GM12878 (cell line): ENCODE data around the gene SLC38A7. TPM values are rescaled to one million over a fixed set of nuclear protein-coding genes. Genes with fewer than 3 reads are reported as not detected.

Experiments used
- CEBPZ ChIP-seq: fragments of 150-350 bp; IDR thresholded peaks from 2 replicates; pipeline ENCODE4 v1.6.1; 2016; ENCODE audit warnings: low read depth, low read length
- CHD1 ChIP-seq: IDR thresholded peaks from 2 replicates; pipeline ENCODE4 v1.6.1; 2012; ENCODE audit warnings: low read depth, low read length, improper control_type of control experiment
- CHD4 ChIP-seq: fragments of 200-600 bp; sonication (generic); IDR thresholded peaks from 2 replicates; pipeline ENCODE4 v1.6.1; 2016; ENCODE audit warnings: mild to moderate bottlenecking
- CTCF ChIP-seq, 3 experiments: IDR thresholded peaks in 2 of 3; conservative IDR thresholded peaks in 1 of 3; 2 replicates each; pipeline ENCODE4 v1.5.1; 2011; ENCODE audit warnings: low read depth in 3 of 3, low read length in 3 of 3, mild to moderate bottlenecking in 3 of 3, control low read depth in 2 of 3, moderate library complexity in 2 of 3, inconsistent platforms in 1 of 3, mixed read lengths in 1 of 3; ENCODE audit not compliant: control insufficient read depth in 2 of 3, insufficient read depth in 1 of 3; ENCODE audit errors: extremely low read depth in 1 of 3
- MYC ChIP-seq: IDR thresholded peaks from 2 replicates; pipeline ENCODE4 v1.6.1; 2011; ENCODE audit warnings: mild to moderate bottlenecking, low read length, moderate library complexity, inconsistent platforms; ENCODE audit not compliant: insufficient read depth, insufficient replicate concordance, insufficient read length, severe bottlenecking
- NFYB ChIP-seq: IDR thresholded peaks from 2 replicates; pipeline ENCODE4 v1.6.1; 2011; ENCODE audit warnings: low read depth, mild to moderate bottlenecking, low read length, improper control_type of control experiment, moderate library complexity; ENCODE audit not compliant: insufficient read depth
- PRDM15 ChIP-seq: fragments of 450-650 bp; formaldehyde crosslinking; IDR thresholded peaks from 2 replicates; pipeline ENCODE4 v1.4.0; 2020; ENCODE audit warnings: mild to moderate bottlenecking, moderate library complexity
- SPI1 ChIP-seq: IDR thresholded peaks from 2 replicates; pipeline ENCODE4 v1.6.1; 2011; ENCODE audit warnings: low read depth, mild to moderate bottlenecking, low read length, moderate library complexity, borderline replicate concordance; ENCODE audit not compliant: insufficient read depth
- ZNF384 ChIP-seq: IDR thresholded peaks from 2 replicates; pipeline ENCODE4 v1.6.1; 2012; ENCODE audit warnings: low read depth, mild to moderate bottlenecking, low read length, improper control_type of control experiment, borderline replicate concordance
- polyA plus RNA-seq, 11 experiments: library from polyadenylated mRNA; depleted of rRNA in 4 of 11; unstranded in 6 of 11; stranded (reverse) in 5 of 11; fragments of >200 nt; fragmentation: Nextera tagmentation in 4 of 11; fragmentation: Illumina TruSeq in 1 of 11; extraction: Ambion mirVana in 4 of 11; extraction: Trizol in 1 of 11; gene quantifications; 1 replicate in 1 of 11; 2 replicates in 10 of 11; pipeline versions ENCODE4 v1.2.1 to v1.2.3, GENCODE V29; 2011 to 2016; ENCODE audit warnings: inconsistent platforms in 2 of 11, missing spikeins in 2 of 11, low read depth in 1 of 11
- total RNA-seq, 4 experiments: library from RNA; depleted of rRNA in 3 of 4; stranded (reverse); fragments of >200 nt in 3 of 4; fragmentation: Illumina TruSeq in 1 of 4; extraction: Trizol in 1 of 4; gene quantifications; 2 replicates each; pipeline versions ENCODE4 v1.2.1 to v1.2.3, GENCODE V29; 2013 to 2021
- TF ChIP-seq, protein P1 (sequence below): fragments of 450-650 bp; IDR thresholded peaks from 2 replicates; pipeline ENCODE4 v1.6.1; 2017; ENCODE audit warnings: low read depth, mild to moderate bottlenecking, moderate library complexity

SLC38A7 gene
- total and polyA plus RNA-seq, 10 of the 15 experiments (the other 5 are each of a cell fraction or from before 2014, with no cell fraction given), result 1.4 to 7.8 (median 4.7) TPM

- TF ChIP-seq MYC, result no peak
- TF ChIP-seq ZNF384, result no peak
- peak; percentile 16; the same call in 1 of the 2 replicates for TF ChIP-seq SPI1
- no peak for TF ChIP-seq CHD1
- TF ChIP-seq CTCF (IDR thresholded peaks at IDR 0.05 in 2 of 3, conservative IDR thresholded peaks at IDR 0.05 in 1 of 3; ENCODE audit: control insufficient read depth in 2 of 3, extremely low read depth in 1 of 3, insufficient read depth in 1 of 3, low read depth in 3 of 3, low read length in 3 of 3), result no peak
- peak; percentile 62 for TF ChIP-seq CEBPZ
- TF ChIP-seq NFYB, result peak; percentile 99
- TF ChIP-seq, protein P1, sequence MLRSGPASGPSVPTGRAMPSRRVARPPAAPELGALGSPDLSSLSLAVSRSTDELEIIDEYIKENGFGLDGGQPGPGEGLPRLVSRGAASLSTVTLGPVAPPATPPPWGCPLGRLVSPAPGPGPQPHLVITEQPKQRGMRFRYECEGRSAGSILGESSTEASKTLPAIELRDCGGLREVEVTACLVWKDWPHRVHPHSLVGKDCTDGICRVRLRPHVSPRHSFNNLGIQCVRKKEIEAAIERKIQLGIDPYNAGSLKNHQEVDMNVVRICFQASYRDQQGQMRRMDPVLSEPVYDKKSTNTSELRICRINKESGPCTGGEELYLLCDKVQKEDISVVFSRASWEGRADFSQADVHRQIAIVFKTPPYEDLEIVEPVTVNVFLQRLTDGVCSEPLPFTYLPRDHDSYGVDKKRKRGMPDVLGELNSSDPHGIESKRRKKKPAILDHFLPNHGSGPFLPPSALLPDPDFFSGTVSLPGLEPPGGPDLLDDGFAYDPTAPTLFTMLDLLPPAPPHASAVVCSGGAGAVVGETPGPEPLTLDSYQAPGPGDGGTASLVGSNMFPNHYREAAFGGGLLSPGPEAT, result peak; percentile 79
- no peak for TF ChIP-seq PRDM15 (CRISPR knock-in tag)
- no peak for TF ChIP-seq CHD4
Measured at GRCh38 chr16:58629733-58630640, 54.6 kb downstream of the SLC38A7 start, which contains the start of gene CNOT1 (continued).
